CD4-positive, alpha-beta T cell (primary cell): ENCODE data around the gene ANKRD33. TPM values are rescaled to one million over a fixed set of nuclear protein-coding genes. Genes with fewer than 3 reads are reported as not detected.

ENCODE experiments used
- ATAC-seq: fragments of 200-7000 bp; cut with Tn5 transposase; one replicate; pipeline ENCODE4 v1.10.0; 2022; ENCODE audit warnings: mild to moderate bottlenecking; ENCODE audit not compliant: poor library complexity
- CTCF ChIA-PET: fragments of 350-600 bp; sonication (Branson Sonifier 250); formaldehyde crosslinking; loops from one replicate; lab custom pipeline; 2021; ENCODE audit warnings: antibody characterized with exemption, inconsistent platforms; lab: Charles Lee
- POLR2A ChIA-PET: fragments of 350-600 bp; sonication (Branson Sonifier 250); formaldehyde crosslinking; loops from one replicate; lab custom pipeline; 2021; ENCODE audit warnings: antibody characterized with exemption, inconsistent platforms; lab: Charles Lee
- DNase-seq, 14 experiments: peaks; one replicate each; pipeline ENCODE4 v3.0.0-alpha.2; 2013 to 2020; ENCODE audit warnings: mixed read lengths in 2 of 14
- H3K27ac ChIP-seq, 2 donors: one replicate each; pipeline versions ENCODE4 v1.5.1 to v1.7.0; 2013; ENCODE audit warnings: low read length in 2 of 2, low read depth in 1 of 2, mild to moderate bottlenecking in 1 of 2
- H3K27me3 ChIP-seq, 2 experiments: 1 replicate in 1 of 2; 2 replicates in 1 of 2; pipeline versions ENCODE4 v1.6.1 to v1.7.0; 2013; ENCODE audit warnings: low read length in 2 of 2, control low read depth in 1 of 2, mild to moderate bottlenecking in 1 of 2, moderate library complexity in 1 of 2; ENCODE audit not compliant: insufficient read depth in 2 of 2, control insufficient read depth in 1 of 2
- H3K36me3 ChIP-seq: one replicate; pipeline ENCODE4 v1.6.1; 2013; ENCODE audit warnings: low read length, control low read depth; ENCODE audit not compliant: insufficient read depth
- H3K4me1 ChIP-seq: one replicate; pipeline ENCODE4 v1.6.1; 2013; ENCODE audit warnings: low read length, control low read depth; ENCODE audit not compliant: insufficient read depth
- H3K4me3 ChIP-seq: one replicate; pipeline ENCODE4 v1.5.1; 2013; ENCODE audit warnings: mild to moderate bottlenecking, low read length, moderate library complexity
- H3K9me3 ChIP-seq, 2 experiments: 1 replicate in 1 of 2; 2 replicates in 1 of 2; pipeline versions ENCODE4 v1.6.1 to v1.7.0; 2013; ENCODE audit warnings: low read length in 2 of 2, mild to moderate bottlenecking in 2 of 2, control low read depth in 1 of 2, moderate library complexity in 1 of 2; ENCODE audit not compliant: control insufficient read depth in 1 of 2, insufficient read depth in 1 of 2
- H3K27ac Mint-ChIP-seq: one replicate; pipeline ENCODE4 v1.8.0; 2020; ENCODE audit warnings: mixed read lengths
- H3K27me3 Mint-ChIP-seq: one replicate; pipeline ENCODE4 v1.8.0; 2021; ENCODE audit warnings: mixed read lengths
- H3K36me3 Mint-ChIP-seq: one replicate; pipeline ENCODE4 v1.8.0; 2021; ENCODE audit warnings: low read depth, mixed read lengths
- H3K4me1 Mint-ChIP-seq: one replicate; pipeline ENCODE4 v1.8.0; 2021; ENCODE audit warnings: low read depth, mixed read lengths
- H3K4me3 Mint-ChIP-seq: one replicate; pipeline ENCODE4 v1.8.0; 2020; ENCODE audit warnings: mild to moderate bottlenecking, mixed read lengths
- H3K9me3 Mint-ChIP-seq: one replicate; pipeline ENCODE4 v1.8.0; 2020; ENCODE audit warnings: mixed read lengths
- intact Hi-C, 2 experiments: fragments of 100-400 bp; cut with DNase I in 1 of 2; cut with micrococcal nuclease in 1 of 2; formaldehyde crosslinking; loops; one replicate each; pipeline versions ENCODE4 v1.15.1 to v1.9.0; 2023 to 2025; cut with DNase I, micrococcal nuclease
- total RNA-seq, 174 experiments: library from RNA in 2 of 174; stranded (reverse) in 2 of 174; gene quantifications; one replicate each; pipeline ENCODE4 v1.2.3 and lab custom pipeline; 2021 to 2026
- TF ChIP-seq, protein P1 (sequence below): fragments of 200-600 bp; IDR thresholded peaks from one replicate; pipeline ENCODE4 v1.8.0; 2022; ENCODE audit warnings: antibody characterized with exemption, mild to moderate bottlenecking

The ANKRD33 gene
- total RNA-seq, 2 experiments from 2014 or later, result not detected

DNA sequence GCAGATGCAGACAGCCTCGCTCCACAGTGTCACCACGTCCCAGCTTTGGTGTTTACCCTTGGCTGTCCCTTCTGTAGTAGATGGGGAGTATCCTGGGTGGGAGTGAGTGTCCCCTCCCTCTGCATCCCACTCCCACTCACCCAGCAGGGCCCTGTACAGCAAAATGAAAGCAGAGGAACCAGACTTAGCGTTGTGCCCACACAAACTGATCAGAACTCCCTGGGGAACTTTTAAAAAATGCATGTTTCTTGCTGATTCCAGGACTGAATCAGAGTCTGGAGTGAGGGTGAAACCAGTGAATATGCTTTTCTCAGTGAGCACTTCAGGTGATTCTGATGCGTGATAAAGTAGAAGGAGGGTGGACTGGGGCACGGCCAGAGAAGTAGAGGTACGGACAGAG, 22.3 kb downstream of the ANKRD33 start:
- Mint-ChIP-seq H3K27me3 (peaks cover 38% of the 10 kb centered on the region), H3K4me1 (no peaks in the 10 kb centered on the region), H3K9me3 (no peaks in the 10 kb centered on the region), H3K27ac (no peak overlapping the region), H3K36me3 (no peaks in the 10 kb centered on the region), H3K4me3 (no peak overlapping the region)
- no peaks in the 10 kb centered on the region for H3K9me3 ChIP-seq
- DNase-seq, result no peak
- no peak for ATAC-seq
- CTCF ChIA-PET, result no interaction called here
- TF ChIP-seq, protein P1, sequence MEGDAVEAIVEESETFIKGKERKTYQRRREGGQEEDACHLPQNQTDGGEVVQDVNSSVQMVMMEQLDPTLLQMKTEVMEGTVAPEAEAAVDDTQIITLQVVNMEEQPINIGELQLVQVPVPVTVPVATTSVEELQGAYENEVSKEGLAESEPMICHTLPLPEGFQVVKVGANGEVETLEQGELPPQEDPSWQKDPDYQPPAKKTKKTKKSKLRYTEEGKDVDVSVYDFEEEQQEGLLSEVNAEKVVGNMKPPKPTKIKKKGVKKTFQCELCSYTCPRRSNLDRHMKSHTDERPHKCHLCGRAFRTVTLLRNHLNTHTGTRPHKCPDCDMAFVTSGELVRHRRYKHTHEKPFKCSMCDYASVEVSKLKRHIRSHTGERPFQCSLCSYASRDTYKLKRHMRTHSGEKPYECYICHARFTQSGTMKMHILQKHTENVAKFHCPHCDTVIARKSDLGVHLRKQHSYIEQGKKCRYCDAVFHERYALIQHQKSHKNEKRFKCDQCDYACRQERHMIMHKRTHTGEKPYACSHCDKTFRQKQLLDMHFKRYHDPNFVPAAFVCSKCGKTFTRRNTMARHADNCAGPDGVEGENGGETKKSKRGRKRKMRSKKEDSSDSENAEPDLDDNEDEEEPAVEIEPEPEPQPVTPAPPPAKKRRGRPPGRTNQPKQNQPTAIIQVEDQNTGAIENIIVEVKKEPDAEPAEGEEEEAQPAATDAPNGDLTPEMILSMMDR, result no peak
- no peak overlapping the region for H3K4me3 ChIP-seq
- POLR2A ChIA-PET, result no interaction called here
- intact Hi-C loops, result no loop called here
- H3K27ac ChIP-seq, result no peak overlapping the region
- H3K27me3 ChIP-seq, result peaks cover 17 to 34% of the 10 kb centered on the region in 2 experiments
- no peaks in the 10 kb centered on the region for H3K4me1 ChIP-seq
- H3K36me3 ChIP-seq, result no peaks in the 10 kb centered on the region

DNA sequence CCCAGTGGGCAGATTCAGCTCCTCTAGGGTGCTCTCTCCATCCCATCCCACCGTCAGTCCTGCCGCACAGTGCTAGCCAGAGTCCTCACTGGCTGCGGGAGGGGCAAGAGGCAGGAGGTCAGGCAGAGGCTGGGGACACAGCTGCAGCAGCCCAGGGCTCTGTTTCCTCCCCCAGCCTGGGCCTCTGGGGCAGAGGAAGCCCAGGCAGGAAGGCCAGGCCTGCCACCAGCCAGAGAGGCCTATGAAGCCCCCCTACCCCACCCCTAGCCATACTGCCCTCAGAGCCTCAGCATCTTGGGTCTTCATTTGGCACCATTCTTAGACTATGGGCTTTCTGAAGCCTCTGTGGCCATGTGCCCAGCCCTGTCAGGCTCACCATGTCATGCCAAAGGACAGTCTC, 22.8 kb downstream of the ANKRD33 start:
- H3K4me3 Mint-ChIP-seq, result no peak overlapping the region
- no peaks in the 10 kb centered on the region for H3K9me3 Mint-ChIP-seq
- Histone ChIP-seq H3K4me1 (no peaks in the 10 kb centered on the region), H3K27ac (no peak overlapping the region), H3K36me3 (no peaks in the 10 kb centered on the region), H3K27me3 (peaks cover 17 to 34% of the 10 kb centered on the region in 2 experiments), H3K4me3 (no peak overlapping the region), H3K9me3 (no peaks in the 10 kb centered on the region)
- H3K36me3 Mint-ChIP-seq, result no peaks in the 10 kb centered on the region
- TF ChIP-seq, protein P1, result no peak
- no peak overlapping the region for H3K27ac Mint-ChIP-seq
- POLR2A ChIA-PET, result no interaction called here
- intact Hi-C loops, result no loop called here
- DNase-seq, result no peak
- peaks cover 38% of the 10 kb centered on the region for H3K27me3 Mint-ChIP-seq
- ATAC-seq, result no peak
- CTCF ChIA-PET, result no interaction called here
- H3K4me1 Mint-ChIP-seq, result no peaks in the 10 kb centered on the region

DNA sequence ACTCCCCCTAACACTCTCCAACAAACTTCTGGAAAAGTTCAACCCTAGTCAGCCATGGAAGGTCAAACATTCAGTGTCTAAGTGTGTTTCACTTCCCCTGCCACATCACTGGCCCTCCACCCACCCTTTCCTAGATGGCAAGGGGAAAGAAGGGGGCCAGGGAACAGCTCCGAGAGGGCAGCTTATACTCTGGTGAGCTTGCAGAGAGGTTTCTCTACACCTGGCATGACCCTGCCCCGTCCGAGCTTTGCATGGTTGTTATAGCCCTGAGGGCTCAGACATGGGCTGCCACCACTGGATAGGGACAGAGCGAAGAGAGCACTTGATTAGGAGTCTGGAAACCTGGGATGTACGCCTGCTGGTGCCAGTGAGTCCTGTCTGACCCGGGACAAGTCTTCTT, 23.4 kb downstream of the ANKRD33 start:
- Histone ChIP-seq H3K4me1 (no peaks in the 10 kb centered on the region), H3K27me3 (peaks cover 14 to 30% of the 10 kb centered on the region in 2 experiments), H3K9me3 (no peaks in the 10 kb centered on the region), H3K36me3 (no peaks in the 10 kb centered on the region), H3K27ac (no peak overlapping the region), H3K4me3 (no peak overlapping the region)
- no peaks in the 10 kb centered on the region for H3K36me3 Mint-ChIP-seq
- peaks cover 33% of the 10 kb centered on the region for H3K27me3 Mint-ChIP-seq
- TF ChIP-seq, protein P1, result no peak
- CTCF ChIA-PET, result no interaction called here
- ATAC-seq, result no peak
- no peak for DNase-seq
- intact Hi-C loops, result no loop called here
- no peaks in the 10 kb centered on the region for H3K4me1 Mint-ChIP-seq
- H3K27ac Mint-ChIP-seq, result no peak overlapping the region
- POLR2A ChIA-PET, result no interaction called here
- no peak overlapping the region for H3K4me3 Mint-ChIP-seq
- no peaks in the 10 kb centered on the region for H3K9me3 Mint-ChIP-seq
